DMS53 treated with DMSO at 0.1 percent for 48 hours (cell line): Measurements from ENCODE around the gene UNC119B.

Experiments used
- DNase-seq: peaks from one replicate; lab custom pipeline; 2025; ENCODE audit not compliant: unreplicated experiment; lab: John Stamatoyannopoulos, UW

Gene UNC119B

DNA sequence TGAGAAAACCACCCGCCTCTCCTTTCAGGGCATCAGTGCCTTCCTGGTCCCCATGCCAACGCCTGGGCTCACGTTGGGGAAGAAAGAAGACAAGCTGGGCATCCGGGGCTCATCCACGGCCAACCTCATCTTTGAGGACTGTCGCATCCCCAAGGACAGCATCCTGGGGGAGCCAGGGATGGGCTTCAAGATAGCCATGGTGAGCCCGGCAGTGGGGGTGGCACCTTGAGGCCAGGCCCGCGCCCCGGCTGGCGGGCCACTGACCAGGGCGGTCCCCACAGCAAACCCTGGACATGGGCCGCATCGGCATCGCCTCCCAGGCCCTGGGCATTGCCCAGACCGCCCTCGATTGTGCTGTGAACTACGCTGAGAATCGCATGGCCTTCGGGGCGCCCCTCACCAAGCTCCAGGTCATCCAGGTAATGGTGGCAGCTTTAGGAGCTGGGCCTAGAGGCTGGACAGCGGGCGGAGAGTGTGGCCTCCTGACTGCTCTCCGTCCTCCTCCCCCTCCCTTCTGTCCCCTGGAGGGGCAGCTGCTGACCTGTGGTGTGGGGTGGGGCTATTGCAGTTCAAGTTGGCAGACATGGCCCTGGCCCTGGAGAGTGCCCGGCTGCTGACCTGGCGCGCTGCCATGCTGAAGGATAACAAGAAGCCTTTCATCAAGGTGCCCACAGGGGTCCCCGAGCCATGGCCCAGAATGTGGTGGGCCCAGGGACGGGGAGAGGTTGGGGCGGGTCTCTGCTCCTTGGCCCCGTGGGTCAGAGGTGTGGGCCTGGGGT is 28.2 kb downstream of the UNC119B start:
- no peak for DNase-seq

DNA sequence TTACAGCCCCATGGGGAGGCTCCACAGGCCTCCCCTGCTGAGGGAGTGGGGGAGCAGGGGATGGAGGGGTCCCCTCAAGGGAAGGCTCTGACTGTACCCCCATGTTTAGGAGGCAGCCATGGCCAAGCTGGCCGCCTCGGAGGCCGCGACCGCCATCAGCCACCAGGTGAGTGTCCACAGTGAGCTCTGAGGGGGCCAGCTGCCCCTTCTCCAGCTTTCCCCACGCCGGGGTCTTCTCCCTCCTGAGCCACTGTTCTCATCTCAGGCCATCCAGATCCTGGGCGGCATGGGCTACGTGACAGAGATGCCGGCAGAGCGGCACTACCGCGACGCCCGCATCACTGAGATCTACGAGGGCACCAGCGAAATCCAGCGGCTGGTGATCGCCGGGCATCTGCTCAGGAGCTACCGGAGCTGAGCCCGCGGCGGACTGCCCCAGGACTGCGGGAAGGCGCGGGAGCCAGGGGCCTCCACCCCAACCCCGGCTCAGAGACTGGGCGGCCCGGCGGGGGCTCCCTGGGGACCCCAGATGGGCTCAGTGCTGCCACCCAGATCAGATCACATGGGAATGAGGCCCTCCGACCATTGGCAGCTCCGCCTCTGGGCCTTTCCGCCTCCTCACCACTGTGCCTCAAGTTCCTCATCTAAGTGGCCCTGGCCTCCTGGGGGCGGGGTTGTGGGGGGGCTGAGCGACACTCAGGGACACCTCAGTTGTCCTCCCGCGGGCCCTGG is 28.9 kb downstream of the UNC119B start:
- no peak for DNase-seq

DNA sequence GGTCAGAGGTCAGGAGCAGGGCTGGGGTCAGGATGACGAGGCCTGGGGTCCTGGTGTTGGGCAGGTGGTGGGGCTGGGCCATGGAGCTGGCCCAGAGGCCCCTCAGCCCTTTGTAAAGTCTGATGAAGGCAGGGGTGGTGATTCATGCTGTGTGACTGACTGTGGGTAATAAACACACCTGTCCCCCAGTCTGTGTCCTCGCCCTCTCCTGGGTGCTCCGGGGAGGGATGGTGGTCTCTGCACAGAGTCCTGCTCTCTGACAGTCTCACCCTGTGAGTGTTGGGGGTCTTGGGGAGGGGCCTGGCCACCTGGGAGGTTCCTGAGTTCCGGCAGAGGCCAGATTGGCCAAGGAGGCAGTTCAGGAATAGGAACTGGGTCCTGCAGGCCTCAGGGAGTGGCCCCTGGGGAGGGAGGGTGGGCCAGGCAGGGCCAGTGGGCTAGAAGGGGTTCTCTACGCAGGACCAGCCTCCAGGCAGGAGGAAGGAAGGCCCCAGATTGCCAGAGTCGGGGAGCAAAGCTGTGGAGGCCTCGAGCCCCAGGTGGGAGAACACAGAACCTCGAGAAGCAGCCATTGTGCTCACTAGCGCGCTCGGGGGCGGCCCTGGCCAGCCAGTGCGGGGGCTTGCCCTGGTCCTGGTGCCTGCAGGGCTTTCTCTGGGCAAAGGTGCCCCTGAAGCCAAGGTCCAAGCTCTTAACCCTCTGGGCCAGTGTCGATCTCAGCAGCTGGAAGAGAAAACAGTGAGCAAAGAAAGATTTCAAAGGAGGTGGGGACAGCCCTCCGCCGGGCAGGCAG is 29.8 kb downstream of the UNC119B start:
- no peak for DNase-seq

DNA sequence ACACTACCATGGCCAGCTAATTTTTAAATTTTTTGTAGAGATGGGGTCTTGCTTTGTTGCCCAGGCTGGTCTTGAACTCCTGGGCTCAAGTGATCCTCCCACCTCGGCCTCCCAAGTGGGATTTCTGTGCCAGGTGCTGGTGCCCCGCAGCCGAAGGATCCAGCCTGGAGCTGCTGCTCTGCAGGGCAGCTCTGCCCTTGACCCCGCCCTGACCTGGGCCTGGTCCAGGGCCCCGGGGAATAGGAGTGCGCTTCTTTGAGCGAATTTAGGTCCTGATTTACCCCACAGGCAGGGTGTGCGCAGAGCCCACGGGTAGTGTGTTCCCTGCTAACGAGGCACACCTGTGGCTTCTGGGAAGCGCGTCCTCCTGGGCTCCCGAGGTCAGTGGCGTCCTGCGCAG is 30.6 kb downstream of the UNC119B start:
- no peak for DNase-seq

- DNase-seq: no peak
Measured at GRCh38 chr12:120741476-120742421, 31.5 kb downstream of the UNC119B start.

DNA sequence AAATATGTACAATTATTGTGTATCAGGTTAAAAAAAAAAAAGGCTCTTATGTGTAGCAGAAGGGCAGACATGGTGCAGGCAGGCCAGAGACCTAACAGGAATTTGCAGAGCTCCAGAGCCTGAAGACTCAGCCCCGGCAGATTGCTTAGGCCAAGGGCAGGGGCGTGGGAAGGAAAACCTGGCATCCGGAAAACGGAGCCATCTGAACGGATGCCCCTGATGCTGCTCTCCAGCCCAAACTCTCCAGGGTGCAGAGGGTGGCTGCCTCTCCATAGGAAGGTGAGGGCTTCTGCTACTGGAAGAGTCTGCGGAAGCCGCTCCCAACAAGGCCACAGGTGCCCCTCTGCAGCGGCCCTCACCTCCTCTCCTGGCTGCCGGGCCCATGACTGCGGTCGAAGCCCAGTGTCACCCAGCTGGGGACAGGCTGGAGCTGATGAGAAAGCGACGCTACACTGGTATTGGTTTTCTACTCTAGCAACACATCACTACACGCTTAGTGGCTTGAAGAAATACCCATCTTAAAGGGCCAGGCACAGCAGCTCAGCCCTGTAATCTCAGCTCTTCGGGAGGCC is 34.8 kb downstream of the UNC119B start:
- DNase-seq: no peak

DNA sequence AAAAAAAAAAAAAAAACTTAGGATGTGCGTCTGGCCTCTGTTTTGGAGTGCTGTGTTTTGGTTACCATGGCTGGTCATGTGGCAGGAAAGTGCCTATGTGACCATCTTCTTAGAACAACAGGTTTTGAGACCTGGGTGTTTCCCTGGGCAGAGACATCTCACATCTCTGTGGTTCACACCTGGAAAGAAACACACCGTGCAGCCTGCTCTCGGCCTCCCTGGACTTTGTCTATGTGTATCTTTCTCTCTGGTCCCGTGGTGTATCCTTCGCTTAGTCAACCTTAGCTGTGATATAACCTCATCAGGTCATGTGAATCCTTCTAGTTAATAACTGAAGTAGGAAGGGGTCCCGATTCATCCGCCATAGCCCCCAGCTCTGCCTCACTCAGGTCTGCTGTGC is 38.0 kb downstream of the UNC119B start:
- DNase-seq: no peak

DNA sequence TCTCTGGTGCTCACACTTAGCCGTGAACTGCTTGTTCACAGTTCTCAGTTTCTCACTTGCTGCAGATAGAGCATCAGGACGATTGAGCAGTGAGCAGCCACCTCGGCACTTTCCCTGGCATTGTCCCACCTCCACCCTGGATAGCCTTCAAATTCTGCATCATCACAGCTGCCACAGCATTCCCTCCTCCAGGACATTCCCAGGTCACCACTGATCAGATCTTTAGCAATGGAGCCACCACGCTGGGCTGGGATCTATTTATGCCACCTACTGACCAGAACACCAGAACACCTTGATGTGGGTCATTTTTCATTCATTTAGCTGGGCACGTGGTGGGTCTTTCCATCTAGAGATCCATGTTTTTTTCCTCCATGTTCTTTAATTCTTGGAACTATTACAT is 39.0 kb downstream of the UNC119B start:
- no peak for DNase-seq

- DNase-seq: no peak
Measured at GRCh38 chr12:120750806-120751205, 40.5 kb downstream of the UNC119B start.

DNA sequence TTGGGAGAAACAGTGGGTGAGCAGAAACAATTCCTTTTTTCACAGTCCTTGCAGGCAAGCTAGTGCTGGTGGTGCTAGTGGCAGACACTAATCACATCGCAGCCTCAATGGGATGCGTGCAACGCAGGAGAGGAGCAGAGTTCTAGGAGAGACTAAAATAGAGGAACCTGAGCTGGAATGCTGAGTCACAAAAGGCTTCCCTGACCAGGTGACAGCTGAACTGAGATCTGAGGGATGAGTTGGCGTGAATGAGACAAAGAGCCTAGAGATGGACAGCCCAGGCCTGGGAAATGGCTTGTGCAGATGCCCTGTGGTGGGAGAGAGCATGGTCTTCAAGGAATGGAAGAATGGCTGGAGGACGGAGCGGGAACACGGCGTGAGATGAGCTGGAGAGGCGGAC is 41.1 kb downstream of the UNC119B start:
- DNase-seq: no peak

GRCh38 chr12:120754792-120755191 is 44.5 kb downstream of the UNC119B start:
- no peak for DNase-seq

DNA sequence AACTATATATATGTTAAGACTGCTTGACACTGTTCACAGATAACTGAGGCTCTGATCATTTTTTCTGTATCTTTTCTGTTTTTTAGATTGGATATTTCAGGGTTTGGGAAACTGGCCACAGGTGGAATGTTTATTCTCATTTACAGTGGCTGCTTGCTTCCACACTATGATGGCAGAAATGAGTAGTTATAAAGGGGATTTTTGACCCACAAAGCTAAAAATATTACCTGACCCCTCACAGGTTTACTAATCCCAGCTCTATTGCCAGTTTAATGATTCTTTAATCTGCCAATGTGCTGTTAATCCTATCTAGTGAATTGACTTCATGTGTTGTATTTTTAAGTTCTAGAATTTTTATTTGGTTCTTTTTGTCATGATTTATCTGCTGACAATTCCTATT is 45.0 kb downstream of the UNC119B start:
- DNase-seq: no peak

GRCh38 chr12:120757226-120757742 is 47.0 kb downstream of the UNC119B start:
- no peak for DNase-seq

GRCh38 chr12:120757949-120758348 is 47.7 kb downstream of the UNC119B start:
- DNase-seq: no peak

DNA sequence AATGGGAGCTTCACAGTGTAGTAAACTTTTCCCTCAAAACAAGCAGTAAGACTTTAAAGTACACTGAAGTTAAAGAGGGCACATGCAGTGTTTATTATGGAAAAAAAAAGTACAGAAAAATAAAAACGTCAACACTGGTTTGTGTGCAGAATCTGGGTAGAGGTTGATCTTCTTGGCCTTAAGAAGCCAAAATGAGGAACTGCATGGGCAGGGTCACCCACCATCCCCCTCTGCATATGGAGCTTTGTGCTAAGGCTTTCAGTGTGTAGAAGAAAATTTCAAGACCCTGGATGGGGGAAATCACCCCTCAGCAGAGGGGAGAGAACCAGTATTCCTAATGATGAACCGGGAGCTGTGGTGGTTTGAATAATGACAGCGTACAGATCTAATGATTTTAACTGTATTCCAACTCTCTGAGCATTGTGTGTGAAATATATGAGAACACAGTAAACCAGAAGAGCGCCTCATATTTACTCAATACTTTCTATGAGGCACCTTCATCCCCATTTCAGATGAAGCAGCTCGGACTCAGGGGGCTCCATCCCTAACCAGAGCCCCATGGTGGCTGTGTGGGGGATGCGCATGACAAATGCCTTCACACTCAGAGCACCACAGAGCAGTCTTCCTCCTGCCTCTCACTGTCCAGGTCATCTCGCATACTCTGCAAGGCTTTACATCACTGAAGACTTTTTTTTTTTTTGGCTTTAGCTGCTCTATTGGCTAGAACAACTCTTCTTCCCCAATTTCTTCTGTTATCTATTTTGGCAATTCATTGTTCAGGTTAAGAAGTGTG is 48.7 kb downstream of the UNC119B start:
- no peak for DNase-seq

DNA sequence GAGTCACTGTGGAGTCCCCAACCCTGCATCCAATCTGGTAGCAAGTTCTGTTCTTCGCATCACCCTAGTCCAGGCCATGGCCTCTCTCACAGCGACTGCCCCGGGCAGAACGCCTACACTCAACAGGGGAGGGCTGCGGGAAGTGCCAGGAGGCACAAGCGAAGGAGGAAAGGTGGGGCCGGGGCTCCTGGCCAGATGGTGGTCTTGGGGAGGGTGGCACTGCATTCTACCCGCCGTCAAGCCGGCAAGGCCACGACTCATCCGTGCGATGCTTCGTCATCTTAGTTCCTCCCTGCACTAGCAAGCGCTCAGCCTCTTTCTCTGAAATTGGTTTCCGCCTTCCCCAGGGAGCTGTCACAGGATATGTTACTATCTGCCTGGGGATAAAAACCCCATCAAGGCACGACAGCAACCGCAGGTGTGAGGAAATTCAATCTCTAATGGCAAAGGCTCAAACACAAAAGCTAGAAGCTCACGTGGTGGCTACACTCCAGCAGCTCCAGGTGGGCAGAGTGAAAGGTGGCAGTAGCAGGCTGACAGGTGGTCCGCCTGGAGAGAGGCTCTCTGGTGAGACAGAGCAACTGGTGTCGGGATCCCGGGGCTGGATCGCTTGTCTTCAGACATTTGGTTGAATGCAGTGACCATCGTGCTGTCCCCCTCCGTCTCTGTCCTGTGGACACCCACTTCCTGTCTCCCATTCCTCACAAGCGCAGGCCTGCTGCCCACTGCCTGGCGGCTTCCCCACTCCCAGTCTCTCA is 49.5 kb downstream of the UNC119B start:
- DNase-seq: no peak

DNA sequence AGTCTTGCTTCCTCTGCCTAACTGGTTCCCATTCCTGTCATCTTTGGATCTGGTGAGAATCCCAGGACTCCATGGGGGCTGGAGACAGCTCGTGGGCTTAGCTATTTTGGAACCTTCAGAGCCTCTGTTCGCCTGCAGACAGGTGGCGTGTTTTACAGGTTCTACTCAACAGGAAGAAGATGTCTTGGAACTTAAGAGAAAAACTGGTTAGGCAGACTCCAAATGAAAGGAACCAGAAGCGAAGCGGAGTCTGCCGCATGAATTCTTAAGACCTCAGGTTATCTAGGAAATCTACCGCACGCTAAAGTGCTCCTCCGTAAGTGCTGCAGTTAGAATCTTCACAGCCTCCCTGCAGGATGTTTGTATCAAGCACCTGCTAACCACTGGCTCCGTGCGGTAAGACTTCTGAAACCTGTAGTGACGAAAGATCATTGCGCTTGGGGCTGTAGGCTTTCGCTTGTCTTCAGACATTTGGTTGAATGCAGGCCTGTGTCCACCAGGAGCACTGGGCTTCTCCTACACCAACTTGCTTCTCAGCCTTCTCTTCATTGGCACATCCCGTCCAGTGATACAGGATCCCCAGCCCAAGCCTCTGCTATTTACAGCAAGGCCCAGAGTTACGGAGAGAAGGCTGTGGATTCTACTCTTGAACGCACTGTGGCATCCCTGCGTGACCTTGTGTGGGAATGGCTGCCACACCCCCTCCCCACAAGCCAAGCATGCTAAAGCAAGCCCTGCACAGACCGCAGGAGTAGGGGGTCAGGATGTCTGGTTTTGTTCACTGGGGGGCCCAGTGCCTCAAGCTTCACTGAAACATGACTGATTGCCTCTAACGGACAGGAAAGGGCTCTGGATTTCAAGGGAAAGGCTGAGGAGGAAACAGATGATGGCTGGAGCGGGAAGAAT is 50.3 kb downstream of the UNC119B start:
- DNase-seq: no peak

DNA sequence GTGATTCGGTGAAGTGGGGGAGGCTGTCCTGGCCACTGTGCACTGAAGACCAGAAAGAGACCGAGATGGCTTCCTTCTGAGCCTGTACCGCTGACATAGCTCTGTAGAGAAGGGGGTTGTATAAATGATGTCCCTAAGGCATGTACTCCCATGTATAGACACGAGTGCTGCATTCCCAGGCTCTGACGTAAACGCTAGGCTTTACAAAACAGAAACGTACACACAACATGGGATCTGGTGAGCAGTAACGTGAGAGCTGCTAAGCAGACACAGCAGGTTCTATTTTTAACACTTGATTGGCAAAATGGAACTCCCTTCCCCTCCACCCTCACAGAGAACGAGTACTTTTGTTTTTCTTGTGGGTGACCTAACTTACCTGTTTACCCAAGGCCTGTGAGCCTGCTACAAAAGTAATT is 51.3 kb downstream of the UNC119B start:
- no peak for DNase-seq
